ENCODE results near the gene HJURP. TPM values are rescaled to one million over a fixed set of nuclear protein-coding genes. Genes with fewer than 3 reads are reported as not detected.

HJURP gene
- total RNA-seq, 1 donor from 2014 or later = 23.1 TPM

DNA sequence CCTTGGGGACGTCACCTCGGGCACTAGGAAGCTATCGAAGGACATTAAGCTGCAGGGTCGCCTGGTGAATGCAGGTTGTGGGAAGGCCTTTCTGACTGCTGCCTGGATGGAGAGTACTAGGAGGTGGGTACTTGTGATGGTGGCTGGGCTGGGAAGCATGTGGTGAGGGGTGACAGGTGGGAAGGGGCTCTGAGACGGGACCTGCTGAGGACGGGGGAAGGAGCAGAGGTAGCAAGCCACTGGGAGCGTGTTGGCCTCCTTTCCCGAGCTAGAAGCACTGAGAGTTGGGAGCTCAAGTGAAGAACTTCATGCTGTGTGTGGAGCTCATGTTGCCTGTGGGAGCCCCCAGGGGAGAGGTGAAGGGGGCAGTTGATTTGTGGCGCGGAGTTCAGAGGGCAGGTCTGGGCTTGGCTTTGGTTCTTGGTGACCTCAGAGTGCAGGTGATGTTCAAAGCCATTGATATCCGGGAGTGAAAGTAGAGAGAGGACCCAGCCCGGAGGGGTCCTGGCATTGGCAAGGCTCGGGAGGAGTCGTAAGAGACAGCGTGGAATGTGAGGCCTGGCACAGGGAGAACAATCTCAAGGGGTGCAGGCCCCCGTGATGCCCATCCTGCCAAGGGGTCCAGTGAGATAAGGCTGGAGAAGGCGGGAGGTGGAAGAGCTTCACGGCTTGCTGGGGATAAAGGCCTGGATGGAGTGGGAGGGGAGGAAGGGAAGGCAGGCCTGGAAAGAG, 63.0 kb downstream of the HJURP start:
- Mint-ChIP-seq H3K27ac (no peak overlapping the region), H3K9me3 (ENCODE audit: low read depth) (no peaks in the 10 kb centered on the region), H3K4me3 (ENCODE audit: low read depth) (no peak overlapping the region), H3K4me1 (ENCODE audit: low read depth) (no peaks in the 10 kb centered on the region), H3K36me3 (ENCODE audit: insufficient read depth) (no peaks in the 10 kb centered on the region), H3K27me3 (peaks cover 11% of the 10 kb centered on the region)
- DNase-seq (ENCODE audit: low spot score, unreplicated experiment) = no peak
- TF ChIP-seq, protein P1, sequence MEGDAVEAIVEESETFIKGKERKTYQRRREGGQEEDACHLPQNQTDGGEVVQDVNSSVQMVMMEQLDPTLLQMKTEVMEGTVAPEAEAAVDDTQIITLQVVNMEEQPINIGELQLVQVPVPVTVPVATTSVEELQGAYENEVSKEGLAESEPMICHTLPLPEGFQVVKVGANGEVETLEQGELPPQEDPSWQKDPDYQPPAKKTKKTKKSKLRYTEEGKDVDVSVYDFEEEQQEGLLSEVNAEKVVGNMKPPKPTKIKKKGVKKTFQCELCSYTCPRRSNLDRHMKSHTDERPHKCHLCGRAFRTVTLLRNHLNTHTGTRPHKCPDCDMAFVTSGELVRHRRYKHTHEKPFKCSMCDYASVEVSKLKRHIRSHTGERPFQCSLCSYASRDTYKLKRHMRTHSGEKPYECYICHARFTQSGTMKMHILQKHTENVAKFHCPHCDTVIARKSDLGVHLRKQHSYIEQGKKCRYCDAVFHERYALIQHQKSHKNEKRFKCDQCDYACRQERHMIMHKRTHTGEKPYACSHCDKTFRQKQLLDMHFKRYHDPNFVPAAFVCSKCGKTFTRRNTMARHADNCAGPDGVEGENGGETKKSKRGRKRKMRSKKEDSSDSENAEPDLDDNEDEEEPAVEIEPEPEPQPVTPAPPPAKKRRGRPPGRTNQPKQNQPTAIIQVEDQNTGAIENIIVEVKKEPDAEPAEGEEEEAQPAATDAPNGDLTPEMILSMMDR (IDR thresholded peaks at IDR 0.05; ENCODE audit: unreplicated experiment) = no peak

DNA sequence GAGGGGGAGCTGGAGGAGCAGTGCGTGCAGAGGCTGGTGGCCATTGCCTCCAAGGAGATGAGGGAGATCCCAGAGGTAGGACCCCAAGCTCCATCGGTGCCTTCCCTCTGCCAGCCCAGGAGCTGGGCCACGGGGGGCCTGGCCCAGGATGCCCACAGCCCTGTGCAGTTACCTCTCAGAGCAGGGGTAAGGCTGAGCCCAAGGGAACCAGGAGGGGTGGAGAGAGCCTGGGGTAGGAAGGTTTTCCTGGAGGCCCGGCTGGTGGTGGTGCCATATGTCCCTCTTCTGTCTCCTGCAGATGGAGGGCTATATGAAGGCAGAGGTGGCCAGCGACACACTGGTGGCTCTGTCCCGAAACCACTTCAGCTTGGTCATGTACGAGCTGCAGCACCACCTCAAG, 64.8 kb downstream of the HJURP start:
- Mint-ChIP-seq H3K4me3 (ENCODE audit: low read depth) (no peak overlapping the region), H3K36me3 (ENCODE audit: insufficient read depth) (no peaks in the 10 kb centered on the region), H3K9me3 (ENCODE audit: low read depth) (no peaks in the 10 kb centered on the region), H3K27me3 (peaks cover 11% of the 10 kb centered on the region), H3K4me1 (ENCODE audit: low read depth) (no peaks in the 10 kb centered on the region), H3K27ac (no peak overlapping the region)
- TF ChIP-seq, protein P1 (IDR thresholded peaks at IDR 0.05; ENCODE audit: unreplicated experiment) = no peak
- DNase-seq (ENCODE audit: low spot score, unreplicated experiment) = no peak

Other genes starting within 250 kb of the HJURP start
- not detected in 2 replicates for gene UGT1A8, start 236.9 kb downstream of the HJURP start, total RNA-seq
- gene UGT1A10, start 218.1 kb downstream of the HJURP start, total RNA-seq = not detected in 2 replicates
- not detected in 2 replicates for gene UGT1A9, start 182.6 kb downstream of the HJURP start, total RNA-seq
- gene UGT1A7, start 172.6 kb downstream of the HJURP start, total RNA-seq = not detected in 2 replicates
- not detected in 2 replicates for gene UGT1A6, start 161.6 kb downstream of the HJURP start, total RNA-seq
- gene UGT1A5, start 141.6 kb downstream of the HJURP start, total RNA-seq = not detected in 2 replicates
- gene UGT1A4, start 135.8 kb downstream of the HJURP start, total RNA-seq = not detected in 2 replicates
- not detected in 2 replicates for gene UGT1A3, start 125.5 kb downstream of the HJURP start, total RNA-seq
- not detected in 2 replicates for gene UGT1A1, start 94.3 kb downstream of the HJURP start, total RNA-seq
- not detected in 2 replicates for gene MROH2A, start 76.2 kb downstream of the HJURP start, total RNA-seq
- not detected in 2 replicates for gene TRPM8, start 62.8 kb upstream of the HJURP start, total RNA-seq
- not detected in 2 replicates for gene SPP2, start 196.2 kb upstream of the HJURP start, total RNA-seq

All from progenitor cell of endocrine pancreas (in vitro differentiated cells).